NCI-H1930 (cell line): Measurements from ENCODE around the gene BGN.

Experiments used
- DNase-seq, 2 experiments: peaks; one replicate each; lab custom pipeline; 2025; lab: John Stamatoyannopoulos, UW

The BGN gene

GRCh38 chrX:153482376-153483015, 12.3 kb upstream of the BGN start:
- DNase-seq: no peak

GRCh38 chrX:153485396-153486080, 9.2 kb upstream of the BGN start:
- DNase-seq: no peak

GRCh38 chrX:153486171-153486570, 8.6 kb upstream of the BGN start:
- no peak for DNase-seq

- DNase-seq: no peak
These were observed 7.1 kb upstream of the BGN start for GRCh38 chrX:153487590-153488071.

- DNase-seq: no peak
These were observed 6.4 kb upstream of the BGN start for GRCh38 chrX:153488231-153488914.

- no peak for DNase-seq
These were observed 4.4 kb upstream of the BGN start for GRCh38 chrX:153490217-153490930.

GRCh38 chrX:153491351-153491914, 3.3 kb upstream of the BGN start:
- no peak for DNase-seq

GRCh38 chrX:153491918-153492317, 2.9 kb upstream of the BGN start:
- no peak for DNase-seq

- DNase-seq: no peak
These were observed 2.2 kb upstream of the BGN start for GRCh38 chrX:153492543-153492942.

GRCh38 chrX:153493085-153493484, 1.7 kb upstream of the BGN start:
- DNase-seq: no peak

GRCh38 chrX:153494061-153494460, 719 bp upstream of the BGN start:
- DNase-seq: no peak

GRCh38 chrX:153495362-153495751, 577 bp downstream of the BGN start:
- DNase-seq: no peak

- DNase-seq: no peak
These were observed 1.3 kb downstream of the BGN start for GRCh38 chrX:153495903-153496589.

- DNase-seq: no peak
These were observed 1.8 kb downstream of the BGN start for GRCh38 chrX:153496590-153496959.

- no peak for DNase-seq
These were observed 3.7 kb downstream of the BGN start for GRCh38 chrX:153498453-153498852.

GRCh38 chrX:153499341-153499740, 4.6 kb downstream of the BGN start:
- DNase-seq: no peak

- no peak for DNase-seq
These were observed 5.1 kb downstream of the BGN start for GRCh38 chrX:153499876-153500275.

GRCh38 chrX:153500676-153501280, 6.0 kb downstream of the BGN start:
- no peak for DNase-seq

- DNase-seq: no peak
These were observed 6.8 kb downstream of the BGN start for GRCh38 chrX:153501530-153501929.

GRCh38 chrX:153502131-153502530, 7.4 kb downstream of the BGN start:
- no peak for DNase-seq

GRCh38 chrX:153502796-153503195, 8.0 kb downstream of the BGN start:
- no peak for DNase-seq
